Mammary epithelial cell (primary cell): ENCODE data around the gene LIPC.

Experiments
- CTCF ChIP-seq, 2 donors: IDR thresholded peaks in 1 of 2; conservative IDR thresholded peaks in 1 of 2; 2 replicates each; pipeline ENCODE4 v1.5.1; 2011 to 2012; ENCODE audit warnings: inconsistent platforms in 2 of 2, low read length in 2 of 2, mild to moderate bottlenecking in 2 of 2, control low read depth in 1 of 2, low read depth in 1 of 2; ENCODE audit not compliant: insufficient read depth in 1 of 2; ENCODE audit errors: extremely low read depth in 1 of 2
- EZH2 ChIP-seq: IDR thresholded peaks from 2 replicates; pipeline ENCODE4 v1.6.1; 2012; ENCODE audit warnings: low read length, inconsistent platforms, borderline replicate concordance

- no peak for TF ChIP-seq CTCF (conservative IDR thresholded peaks at IDR 0.05 in 1 of 2, IDR thresholded peaks at IDR 0.05 in 1 of 2; ENCODE audit: extremely low read depth in 1 of 2, insufficient read depth in 1 of 2, low read depth in 1 of 2, low read length in 2 of 2)
- no peak for TF ChIP-seq EZH2
Measured at GRCh38 chr15:58398643-58399042, 33.1 kb upstream of the LIPC start.
